D341Med (cell line): Measurements from ENCODE around the gene TRPV3.
"Not testable (repeated sequence)": the region's sequence is repeated elsewhere in the genome, so short reads cannot be mapped to it uniquely, and the experiment has no call there.

Experiments used
- DNase-seq: peaks from one replicate; pipeline ENCODE4 v3.0.0; 2012; ENCODE audit warnings: low spot score

Gene TRPV3

GRCh38 chr17:3472137-3472536 lies 85.5 kb downstream of the TRPV3 start:
- DNase-seq, result no peak

DNA sequence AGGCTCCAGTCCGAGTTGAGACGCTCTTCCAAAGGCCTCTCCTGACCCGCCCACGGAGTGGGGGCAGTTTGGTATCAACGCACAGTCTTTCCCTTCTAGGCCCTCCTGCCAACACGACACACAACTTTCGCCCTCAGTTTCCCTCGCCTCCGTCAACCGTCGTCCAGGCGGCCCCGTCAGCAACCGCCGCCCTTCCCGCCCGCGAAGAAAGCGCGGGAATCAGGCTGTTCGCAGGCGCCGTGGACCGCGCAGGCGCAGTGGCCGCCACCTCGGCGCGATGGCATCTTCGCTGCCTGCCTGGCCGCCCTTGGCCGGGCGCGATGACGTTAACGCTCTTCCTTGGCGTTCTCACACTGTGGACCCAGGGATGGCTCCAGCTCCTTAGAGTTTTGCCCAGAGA lies 86.0 kb downstream of the TRPV3 start, which contains the start of gene SPATA22:
TSS of gene SPATA22 (minus strand) at position 221 of the 400 bp plus-strand sequence. CDS start 2,494 bp downstream, outside the sequence.
- no peak for DNase-seq

DNA sequence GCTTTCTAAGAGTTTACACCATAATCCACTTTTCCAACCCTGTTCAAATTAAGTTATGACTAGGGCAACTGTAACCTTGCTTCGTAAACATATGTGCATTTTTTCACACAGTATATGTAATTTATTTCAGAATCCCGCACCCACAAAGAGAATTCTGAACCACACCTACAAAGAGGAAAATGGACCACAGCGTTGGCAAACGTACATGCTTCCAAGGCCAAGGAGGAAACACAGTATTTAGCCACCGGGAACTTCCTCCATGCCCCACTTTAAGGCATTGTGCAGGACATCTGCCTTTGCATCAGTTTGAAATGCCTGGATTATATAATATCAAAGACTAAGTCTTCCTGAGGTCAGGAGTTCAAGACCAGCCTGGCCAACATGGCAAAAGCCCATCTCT lies 88.1 kb downstream of the TRPV3 start:
- no peak for DNase-seq

DNA sequence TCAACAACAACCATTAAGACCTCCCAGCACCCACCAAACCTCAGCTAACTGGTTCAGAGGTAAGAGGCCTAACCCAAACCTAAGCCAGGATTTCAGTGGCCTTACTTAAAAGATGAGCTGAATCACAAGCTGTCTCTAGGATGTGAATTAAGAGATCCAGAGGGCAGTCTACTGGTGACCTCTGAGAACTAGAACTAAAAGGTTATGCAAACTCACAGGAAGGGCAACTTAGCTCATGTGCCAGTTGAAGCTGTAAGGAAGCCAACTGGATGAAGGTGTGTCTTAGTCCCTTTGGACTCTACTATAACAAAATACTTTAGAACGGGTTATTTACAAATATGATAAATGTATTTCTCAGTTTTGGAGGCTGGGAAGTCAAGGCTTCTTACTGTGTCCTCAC lies 91.3 kb downstream of the TRPV3 start:
- not testable (repeated sequence) for DNase-seq
